HG02840 (cell line): ENCODE measurements around the gene PRKAG2.

ENCODE experiments used
- ATAC-seq: cut with Tn5 transposase; IDR thresholded peaks from one replicate; pipeline ENCODE4 v1.9.1; 2021; ENCODE audit warnings: mild to moderate bottlenecking, moderate library complexity, moderate number of reproducible peaks; ENCODE audit not compliant: unreplicated experiment, low FRiP score

PRKAG2 gene

GRCh38 chr7:151867912-151868311, 9.0 kb downstream of the PRKAG2 start:
- ATAC-seq, result no peak

- no peak for ATAC-seq
Measured at GRCh38 chr7:151866761-151867655, 9.9 kb downstream of the PRKAG2 start.

- no peak for ATAC-seq
Measured at GRCh38 chr7:151866028-151866427, 10.9 kb downstream of the PRKAG2 start.

- no peak for ATAC-seq
Measured at GRCh38 chr7:151865070-151865670, 11.7 kb downstream of the PRKAG2 start.

GRCh38 chr7:151864561-151864960, 12.4 kb downstream of the PRKAG2 start:
- no peak for ATAC-seq

- ATAC-seq, result no peak
Measured at GRCh38 chr7:151864081-151864480, 12.8 kb downstream of the PRKAG2 start.

- ATAC-seq, result no peak
Measured at GRCh38 chr7:151863386-151864079, 13.4 kb downstream of the PRKAG2 start.

GRCh38 chr7:151862606-151863381, 14.1 kb downstream of the PRKAG2 start:
- ATAC-seq, result no peak

GRCh38 chr7:151861881-151862280, 15.0 kb downstream of the PRKAG2 start:
- ATAC-seq, result no peak

- no peak for ATAC-seq
Measured at GRCh38 chr7:151860771-151861170, 16.1 kb downstream of the PRKAG2 start.

- ATAC-seq, result no peak
Measured at GRCh38 chr7:151859948-151860685, 16.8 kb downstream of the PRKAG2 start.

GRCh38 chr7:151859111-151859947, 17.6 kb downstream of the PRKAG2 start:
- ATAC-seq, result no peak

- no peak for ATAC-seq
Measured at GRCh38 chr7:151858456-151858855, 18.5 kb downstream of the PRKAG2 start.

- no peak for ATAC-seq
Measured at GRCh38 chr7:151857866-151858450, 19.0 kb downstream of the PRKAG2 start.

- no peak for ATAC-seq
Measured at GRCh38 chr7:151857412-151857811, 19.5 kb downstream of the PRKAG2 start.

- ATAC-seq, result no peak
Measured at GRCh38 chr7:151856516-151856915, 20.4 kb downstream of the PRKAG2 start.

GRCh38 chr7:151856098-151856497, 20.8 kb downstream of the PRKAG2 start:
- ATAC-seq, result no peak

GRCh38 chr7:151854720-151855071, 22.2 kb downstream of the PRKAG2 start:
- no peak for ATAC-seq
